Measurements from ENCODE around the gene SHQ1.

SHQ1 gene

GRCh38 chr3:72847751-72848702, at the start of gene SHQ1:
TSS of gene SHQ1 (minus strand) at chr3:72848445. CDS start at chr3:72848340, 105 bp downstream.
- peak within 1 kb of the TSS; percentile 86 for H3K4me3 ChIP-seq
- no peak for TF ChIP-seq FOXP2 (optimal IDR thresholded peaks at IDR 0.05; ENCODE audit: control extremely low read depth, extremely low read length, insufficient read depth)
- TF ChIP-seq POLR2AphosphoS5 (IDR thresholded peaks at IDR 0.05; ENCODE audit: borderline replicate concordance, low read depth, low read length) = peak; percentile 87
- no peak for TF ChIP-seq EZH2 (IDR thresholded peaks at IDR 0.05)
- no peak for DNase-seq (ENCODE audit: low read depth, low spot score)
- H3K9ac ChIP-seq (ENCODE audit: insufficient read length) = peak within 1 kb of the TSS; percentile 64
- no peaks in the 10 kb centered on the region for H3K9me3 ChIP-seq (ENCODE audit: low read depth, low read length)
- no peaks in the 10 kb centered on the region for H3K36me3 ChIP-seq (ENCODE audit: insufficient read depth, low read length)
- H3K27ac ChIP-seq = no peak within 1 kb of the TSS

GRCh38 chr3:72897758-72898007, 49.4 kb upstream of the SHQ1 start:
- Histone ChIP-seq H3K9me3 (ENCODE audit: low read depth, low read length) (no peaks in the 10 kb centered on the region), H3K4me3 (no peak overlapping the region), H3K36me3 (ENCODE audit: insufficient read depth, low read length) (no peaks in the 10 kb centered on the region), H3K9ac (ENCODE audit: insufficient read length) (no peak overlapping the region), H3K27ac (no peak overlapping the region)
- no peak for DNase-seq (ENCODE audit: low read depth, low spot score)
- TF ChIP-seq FOXP2 (optimal IDR thresholded peaks at IDR 0.05; ENCODE audit: control extremely low read depth, extremely low read length, insufficient read depth) (no peak), POLR2AphosphoS5 (IDR thresholded peaks at IDR 0.05; ENCODE audit: borderline replicate concordance, low read depth, low read length) (no peak), EZH2 (IDR thresholded peaks at IDR 0.05) (no peak)

- no peak overlapping the region for H3K4me3 ChIP-seq
- no peak for DNase-seq (ENCODE audit: low read depth, low spot score)
- no peaks in the 10 kb centered on the region for H3K9me3 ChIP-seq (ENCODE audit: low read depth, low read length)
- no peak overlapping the region for H3K27ac ChIP-seq
- TF ChIP-seq EZH2 (IDR thresholded peaks at IDR 0.05) = no peak
- no peak for TF ChIP-seq FOXP2 (optimal IDR thresholded peaks at IDR 0.05; ENCODE audit: control extremely low read depth, extremely low read length, insufficient read depth)
- no peak for TF ChIP-seq POLR2AphosphoS5 (IDR thresholded peaks at IDR 0.05; ENCODE audit: borderline replicate concordance, low read depth, low read length)
- no peaks in the 10 kb centered on the region for H3K36me3 ChIP-seq (ENCODE audit: insufficient read depth, low read length)
- no peak overlapping the region for H3K9ac ChIP-seq (ENCODE audit: insufficient read length)
Measured at GRCh38 chr3:72896996-72897757, 48.9 kb upstream of the SHQ1 start.

GRCh38 chr3:72894976-72895552, 46.8 kb upstream of the SHQ1 start:
- Histone ChIP-seq H3K27ac (no peak overlapping the region), H3K4me3 (no peak overlapping the region), H3K9ac (ENCODE audit: insufficient read length) (no peak overlapping the region), H3K9me3 (ENCODE audit: low read depth, low read length) (no peaks in the 10 kb centered on the region), H3K36me3 (ENCODE audit: insufficient read depth, low read length) (no peaks in the 10 kb centered on the region)
- TF ChIP-seq EZH2 (IDR thresholded peaks at IDR 0.05) (no peak), FOXP2 (optimal IDR thresholded peaks at IDR 0.05; ENCODE audit: control extremely low read depth, extremely low read length, insufficient read depth) (no peak), POLR2AphosphoS5 (IDR thresholded peaks at IDR 0.05; ENCODE audit: borderline replicate concordance, low read depth, low read length) (no peak)
- DNase-seq (ENCODE audit: low read depth, low spot score) = no peak

- H3K4me3 ChIP-seq = no peak overlapping the region
- no peak for DNase-seq (ENCODE audit: low read depth, low spot score)
- H3K9me3 ChIP-seq (ENCODE audit: low read depth, low read length) = no peaks in the 10 kb centered on the region
- peak overlapping the region; percentile 96; the same call in 1 of the 2 replicates for H3K27ac ChIP-seq
- no peak overlapping the region for H3K9ac ChIP-seq (ENCODE audit: insufficient read length)
- H3K36me3 ChIP-seq (ENCODE audit: insufficient read depth, low read length) = no peaks in the 10 kb centered on the region
- TF ChIP-seq FOXP2 (optimal IDR thresholded peaks at IDR 0.05; ENCODE audit: control extremely low read depth, extremely low read length, insufficient read depth) = no peak
- TF ChIP-seq POLR2AphosphoS5 (IDR thresholded peaks at IDR 0.05; ENCODE audit: borderline replicate concordance, low read depth, low read length) = no peak
- no peak for TF ChIP-seq EZH2 (IDR thresholded peaks at IDR 0.05)
Measured at GRCh38 chr3:72892870-72893269, 44.6 kb upstream of the SHQ1 start.

GRCh38 chr3:72892081-72892775, 44.0 kb upstream of the SHQ1 start:
- H3K4me3 ChIP-seq = peak overlapping the region; percentile 18; the same call in 1 of the 2 replicates
- no peak overlapping the region for H3K9ac ChIP-seq (ENCODE audit: insufficient read length)
- no peak for TF ChIP-seq FOXP2 (optimal IDR thresholded peaks at IDR 0.05; ENCODE audit: control extremely low read depth, extremely low read length, insufficient read depth)
- TF ChIP-seq POLR2AphosphoS5 (IDR thresholded peaks at IDR 0.05; ENCODE audit: borderline replicate concordance, low read depth, low read length) = no peak
- TF ChIP-seq EZH2 (IDR thresholded peaks at IDR 0.05) = no peak
- DNase-seq (ENCODE audit: low read depth, low spot score) = no peak
- no peaks in the 10 kb centered on the region for H3K36me3 ChIP-seq (ENCODE audit: insufficient read depth, low read length)
- H3K27ac ChIP-seq = peak overlapping the region; percentile 96
- no peaks in the 10 kb centered on the region for H3K9me3 ChIP-seq (ENCODE audit: low read depth, low read length)

- DNase-seq (ENCODE audit: low read depth, low spot score) = no peak
- H3K4me3 ChIP-seq = peak overlapping the region; percentile 69
Measured at GRCh38 chr3:72891053-72891855, 43.0 kb upstream of the SHQ1 start.

More at GRCh38 chr3:72891053-72891855, 43.0 kb upstream of the SHQ1 start:
- Histone ChIP-seq H3K9ac (ENCODE audit: insufficient read length) (peak overlapping the region; percentile 59), H3K27ac (peak overlapping the region; percentile 96), H3K9me3 (ENCODE audit: low read depth, low read length) (no peaks in the 10 kb centered on the region), H3K36me3 (ENCODE audit: insufficient read depth, low read length) (no peaks in the 10 kb centered on the region)
- TF ChIP-seq EZH2 (IDR thresholded peaks at IDR 0.05) (no peak), FOXP2 (optimal IDR thresholded peaks at IDR 0.05; ENCODE audit: control extremely low read depth, extremely low read length, insufficient read depth) (peak; percentile 47)

Measured in SK-N-MC (cell line).